Measurements from ENCODE around the gene KIAA1217. TPM values are rescaled to one million over a fixed set of nuclear protein-coding genes. Genes with fewer than 3 reads are reported as not detected.

Gene KIAA1217
- total and polyA plus RNA-seq, 2 of the 8 experiments (the other 6 are each of a cell fraction or from before 2014, with no cell fraction given), result 4.5 to 15.6 TPM

GRCh38 chr10:24444337-24444736 lies 235.4 kb downstream of the KIAA1217 start:
- WGBS, 2 experiments (ENCODE audit: extremely low coverage in 1 of 2, insufficient coverage in 1 of 2, insufficient read length in 1 of 2, insufficient replicate concordance in 2 of 2, low coverage in 1 of 2, low lambda C conversion rate in 2 of 2, missing lambda C conversion rate in 1 of 2), result 85% methylated on average over 4 of the region's 4 CpGs; no CpG with 5 or more reads in 1 of the 2 experiments
- no peak overlapping the region for H4K91ac ChIP-seq (replicated peaks; ENCODE audit: insufficient read length, low read length)
- no peak overlapping the region for H2BK12ac ChIP-seq (ENCODE audit: low read depth, low read length)
- H4K5ac ChIP-seq (ENCODE audit: insufficient read length, low read depth, low read length), result no peak overlapping the region
- H3K23me2 ChIP-seq (ENCODE audit: low read depth, low read length), result no peaks in the 10 kb centered on the region
- no peaks in the 10 kb centered on the region; a peak in 1 of 8 replicates for H3K36me3 ChIP-seq (ENCODE audit: control insufficient read depth in 2 of 4, insufficient read depth in 4 of 4, low read length in 3 of 4)
- H2BK120ac ChIP-seq (replicated peaks; ENCODE audit: low read depth, low read length), result no peak overlapping the region
- H3K4me1 ChIP-seq (replicated peaks in 1 of 4; ENCODE audit: control insufficient read depth in 3 of 4, insufficient read depth in 4 of 4, low read length in 3 of 4), result peaks cover 0 to 9% (median 4%) of the 10 kb centered on the region in 4 experiments; a peak in 4 of 7 replicates
- no peak for DNase-seq (ENCODE audit: low read depth in 1 of 2, low spot score in 2 of 2)
- no peaks in the 10 kb centered on the region for H3K27me3 ChIP-seq (replicated peaks in 1 of 4; ENCODE audit: control insufficient read depth in 3 of 4, extremely low read depth in 1 of 4, insufficient read depth in 3 of 4, low read length in 3 of 4)
- no peak overlapping the region for H3K27ac ChIP-seq (ENCODE audit: low read depth, low read length)
- no peak overlapping the region for H2BK20ac ChIP-seq (ENCODE audit: low read length)
- no peak overlapping the region for H3K14ac ChIP-seq (ENCODE audit: insufficient read length)
- no peak overlapping the region for H3K9ac ChIP-seq (replicated peaks in 1 of 4; ENCODE audit: extremely low read depth in 1 of 4, low read depth in 3 of 4, low read length in 3 of 4)
- H2AFZ ChIP-seq (ENCODE audit: low read length), result no peak overlapping the region
- no peak overlapping the region for H3K23ac ChIP-seq (ENCODE audit: insufficient read length)
- no peak for FAIRE-seq
- no peaks in the 10 kb centered on the region for H3K9me3 ChIP-seq (ENCODE audit: insufficient read depth in 2 of 2, low read depth in 1 of 2, low read length in 1 of 2)
- no peak overlapping the region for H2BK15ac ChIP-seq (ENCODE audit: low read length)
- no peaks in the 10 kb centered on the region for H3K79me2 ChIP-seq (ENCODE audit: control insufficient read depth in 1 of 2, insufficient read depth in 2 of 2, low read length in 2 of 2)
- H3K4ac ChIP-seq (replicated peaks; ENCODE audit: insufficient read length, low read depth, low read length), result no peak overlapping the region
- CTCF ChIA-PET (ENCODE audit: partially characterized antibody), result no interaction called here
- H3K56ac ChIP-seq (replicated peaks; ENCODE audit: insufficient read length, low read depth, low read length), result no peak overlapping the region
- H4K20me1 ChIP-seq (replicated peaks in 1 of 2; ENCODE audit: control insufficient read depth in 1 of 2, insufficient read depth in 2 of 2, low read length in 2 of 2), result no peaks in the 10 kb centered on the region
- no peak overlapping the region for H3K18ac ChIP-seq (ENCODE audit: extremely low read depth, low read length)
- H2BK5ac ChIP-seq (ENCODE audit: low read depth, low read length), result no peak overlapping the region
- no peak overlapping the region for H2AK5ac ChIP-seq (ENCODE audit: low read depth, low read length)
- POLR2A ChIA-PET (ENCODE audit: partially characterized antibody), result no interaction called here
- no peak overlapping the region for H4K8ac ChIP-seq (ENCODE audit: extremely low read depth, insufficient read depth, low read length)
- H3K79me1 ChIP-seq (ENCODE audit: low read depth, low read length), result no peaks in the 10 kb centered on the region
- no peak overlapping the region for H3K4me2 ChIP-seq (ENCODE audit: insufficient read depth in 1 of 2, low read depth in 2 of 2, low read length in 2 of 2)
- no peak overlapping the region for H3K4me3 ChIP-seq (ENCODE audit: extremely low read depth in 1 of 4, insufficient read depth in 2 of 4, low read depth in 3 of 4, low read length in 4 of 4)
- TF ChIP-seq BRCA1 (IDR thresholded peaks at IDR 0.05; ENCODE audit: low read depth, low read length), result no peak
- no peak for TF ChIP-seq NRF1 (IDR thresholded peaks at IDR 0.05; ENCODE audit: low read depth, low read length)
- no peak for TF ChIP-seq SUZ12 (IDR thresholded peaks at IDR 0.05; ENCODE audit: low read length)
- no peak for TF ChIP-seq POLR2AphosphoS5 (IDR thresholded peaks at IDR 0.05; ENCODE audit: low read depth, low read length)
- no peak for TF ChIP-seq RAD21 (IDR thresholded peaks at IDR 0.05 in 1 of 2, conservative IDR thresholded peaks at IDR 0.05 in 1 of 2; ENCODE audit: low read depth in 2 of 2, low read length in 2 of 2)
- no peak for TF ChIP-seq USF2 (IDR thresholded peaks at IDR 0.05; ENCODE audit: low read length)
- no peak for TF ChIP-seq KDM1A (IDR thresholded peaks at IDR 0.05; ENCODE audit: borderline replicate concordance, low read length)
- TF ChIP-seq KDM5A (IDR thresholded peaks at IDR 0.05; ENCODE audit: low read length), result no peak
- TF ChIP-seq EZH2 (IDR thresholded peaks at IDR 0.05; ENCODE audit: low read depth, low read length, severe bottlenecking), result no peak
- TF ChIP-seq CHD1 (IDR thresholded peaks at IDR 0.05; ENCODE audit: low read depth, low read length), result no peak
- TF ChIP-seq CREB1 (IDR thresholded peaks at IDR 0.05), result no peak
- TF ChIP-seq KDM4A (IDR thresholded peaks at IDR 0.05; ENCODE audit: low read depth, low read length, severe bottlenecking), result no peak
- TF ChIP-seq POLR2A (IDR thresholded peaks at IDR 0.05; ENCODE audit: control extremely low read depth in 1 of 2, low read depth in 2 of 2, low read length in 2 of 2), result no peak
- TF ChIP-seq SAP30 (IDR thresholded peaks at IDR 0.05; ENCODE audit: insufficient read depth, insufficient replicate concordance, low read length), result no peak
- no peak for TF ChIP-seq CHD2 (IDR thresholded peaks at IDR 0.05; ENCODE audit: low read length)

All from H1 (cell line).